ENCODE data around the gene SLC16A12. TPM values are rescaled to one million over a fixed set of nuclear protein-coding genes. Genes with fewer than 3 reads are reported as not detected.

The SLC16A12 gene
- total and polyA plus RNA-seq, 10 of the 15 experiments (the other 5 are each of a cell fraction or from before 2014, with no cell fraction given) = not detected

DNA sequence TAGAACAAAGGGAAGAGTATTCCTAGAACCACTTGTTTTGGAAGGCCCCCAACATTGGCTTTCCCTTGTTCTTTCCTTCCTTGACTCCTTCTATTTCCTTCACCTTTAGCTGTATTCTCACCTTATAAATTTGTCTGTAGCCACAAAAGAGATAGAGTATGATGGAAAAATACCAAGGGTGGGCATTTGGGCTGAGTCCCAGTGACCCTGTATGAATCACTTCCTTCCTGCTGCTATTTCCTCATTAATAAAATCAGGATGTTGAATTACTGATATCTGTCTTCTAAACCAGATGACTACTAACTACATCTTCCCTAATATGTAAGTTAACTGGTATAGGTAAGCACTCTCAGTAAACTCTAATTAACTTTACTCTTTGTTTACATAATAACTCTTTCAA lies 65.9 kb downstream of the SLC16A12 start:
- SMC1A ChIA-PET (ENCODE audit: uncharacterized antibody, unreplicated experiment) = no interaction called here
- RAD21 ChIA-PET (ENCODE audit: unreplicated experiment) = no interaction called here
- H2AFZ ChIP-seq (ENCODE audit: control insufficient read depth, low read depth, low read length) = no peak overlapping the region
- no peaks in the 10 kb centered on the region for H3K36me3 ChIP-seq (ENCODE audit: control insufficient read depth in 2 of 2, insufficient read depth in 2 of 2, low read length in 1 of 2)
- H3K4me3 ChIP-seq = no peak overlapping the region
- H4K20me1 ChIP-seq (ENCODE audit: control insufficient read depth, insufficient read depth) = no peaks in the 10 kb centered on the region
- no peak overlapping the region for H3K4me2 ChIP-seq (ENCODE audit: control insufficient read depth, insufficient read depth)
- TF ChIP-seq KDM1A (IDR thresholded peaks at IDR 0.05; ENCODE audit: borderline replicate concordance) = no peak
- TF ChIP-seq IRF4 (IDR thresholded peaks at IDR 0.05; ENCODE audit: low read depth, low read length) = no peak
- TF ChIP-seq NFYB (IDR thresholded peaks at IDR 0.05; ENCODE audit: insufficient read depth, low read depth, low read length) = no peak
- no peak for TF ChIP-seq TCF3 (IDR thresholded peaks at IDR 0.05; ENCODE audit: borderline replicate concordance, insufficient read depth, low read depth, low read length)
- TF ChIP-seq SP1 (IDR thresholded peaks at IDR 0.05; ENCODE audit: low read depth, low read length) = no peak
- no peak for TF ChIP-seq LARP7 (IDR thresholded peaks at IDR 0.05)
- no peak for TF ChIP-seq HCFC1 (IDR thresholded peaks at IDR 0.05; ENCODE audit: low read length)
- TF ChIP-seq HDAC2 (IDR thresholded peaks at IDR 0.05) = no peak
- TF ChIP-seq, protein P1, sequence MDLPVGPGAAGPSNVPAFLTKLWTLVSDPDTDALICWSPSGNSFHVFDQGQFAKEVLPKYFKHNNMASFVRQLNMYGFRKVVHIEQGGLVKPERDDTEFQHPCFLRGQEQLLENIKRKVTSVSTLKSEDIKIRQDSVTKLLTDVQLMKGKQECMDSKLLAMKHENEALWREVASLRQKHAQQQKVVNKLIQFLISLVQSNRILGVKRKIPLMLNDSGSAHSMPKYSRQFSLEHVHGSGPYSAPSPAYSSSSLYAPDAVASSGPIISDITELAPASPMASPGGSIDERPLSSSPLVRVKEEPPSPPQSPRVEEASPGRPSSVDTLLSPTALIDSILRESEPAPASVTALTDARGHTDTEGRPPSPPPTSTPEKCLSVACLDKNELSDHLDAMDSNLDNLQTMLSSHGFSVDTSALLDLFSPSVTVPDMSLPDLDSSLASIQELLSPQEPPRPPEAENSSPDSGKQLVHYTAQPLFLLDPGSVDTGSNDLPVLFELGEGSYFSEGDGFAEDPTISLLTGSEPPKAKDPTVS (IDR thresholded peaks at IDR 0.05; ENCODE audit: low read depth, low read length) = no peak
- TF ChIP-seq ZNF24 (IDR thresholded peaks at IDR 0.05) = no peak
- FAIRE-seq (no peak), ATAC-seq (no peak), DNase-seq (ENCODE audit: low read depth, low spot score) (no peak)
- POLR2A ChIA-PET = no interaction called here
- intact Hi-C loops (cut with micrococcal nuclease; ENCODE audit: unreplicated experiment) = no loop called here
- no peak overlapping the region for H3K27ac ChIP-seq (ENCODE audit: control insufficient read depth, insufficient read depth)
- H3K79me2 ChIP-seq (ENCODE audit: control insufficient read depth, insufficient read depth, low read length) = no peaks in the 10 kb centered on the region
- in situ Hi-C loops (cut with MboI) = no loop called here
- H3K27me3 ChIP-seq (replicated peaks in 1 of 2; ENCODE audit: control insufficient read depth in 2 of 2, insufficient read depth in 2 of 2, low read length in 1 of 2) = no peaks in the 10 kb centered on the region
- no peaks in the 10 kb centered on the region for H3K9me3 ChIP-seq (replicated peaks; ENCODE audit: control insufficient read depth, insufficient read depth, low read length)
- H3K4me1 ChIP-seq (ENCODE audit: control insufficient read depth, insufficient read depth, low read length) = no peaks in the 10 kb centered on the region
- no peak overlapping the region for H3K9ac ChIP-seq (ENCODE audit: control insufficient read depth, insufficient read depth, low read length)
- no TSS peak for BruUV-seq (replicated peaks)
- CTCF ChIA-PET = no interaction called here
